Spleen (tissue), 11 donors: Measurements from ENCODE around the gene ALG14. TPM values are rescaled to one million over a fixed set of nuclear protein-coding genes. Genes with fewer than 3 reads are reported as not detected.
"Not testable (repeated sequence)": the region's sequence is repeated elsewhere in the genome, so short reads cannot be mapped to it uniquely, and the experiment has no call there.

Source experiments
- DNase-seq: peaks from one replicate; pipeline ENCODE4 v3.0.0-alpha.2; 2020
- H3K27ac ChIP-seq, 8 donors: fragments of 200-600 bp; sonication (generic) in 7 of 8; 1 replicate in 4 of 8; 2 replicates in 4 of 8; pipeline versions ENCODE4 v1.5.0 to v1.8.0; 2016 to 2021; ENCODE audit warnings: inconsistent platforms in 4 of 8, mild to moderate bottlenecking in 4 of 8, moderate library complexity in 1 of 8
- H3K27me3 ChIP-seq, 7 donors: fragments of 200-600 bp; sonication (generic) in 6 of 7; replicated peaks in 1 of 7; 1 replicate in 4 of 7; 2 replicates in 3 of 7; pipeline versions ENCODE4 v1.5.0 to v1.8.0; 2016 to 2021; ENCODE audit warnings: inconsistent platforms in 3 of 7, mild to moderate bottlenecking in 1 of 7
- H3K36me3 ChIP-seq, 6 donors: fragments of 200-600 bp; sonication (generic) in 5 of 6; 1 replicate in 4 of 6; 2 replicates in 2 of 6; pipeline versions ENCODE4 v1.5.0 to v1.8.0; 2016 to 2021; ENCODE audit warnings: inconsistent platforms in 2 of 6
- H3K4me1 ChIP-seq, 6 donors: fragments of 200-600 bp; sonication (generic) in 5 of 6; 1 replicate in 3 of 6; 2 replicates in 3 of 6; pipeline versions ENCODE4 v1.5.0 to v1.8.0; 2016 to 2021; ENCODE audit warnings: inconsistent platforms in 3 of 6
- H3K4me3 ChIP-seq, 8 donors: fragments of 200-600 bp; sonication (generic) in 7 of 8; 1 replicate in 4 of 8; 2 replicates in 4 of 8; pipeline versions ENCODE4 v1.5.0 to v1.8.0; 2016 to 2021; ENCODE audit warnings: inconsistent platforms in 4 of 8, mild to moderate bottlenecking in 4 of 8, moderate library complexity in 2 of 8
- H3K9me3 ChIP-seq, 8 donors: fragments of 200-600 bp; sonication (generic) in 7 of 8; 1 replicate in 4 of 8; 2 replicates in 4 of 8; pipeline versions ENCODE4 v1.5.0 to v1.8.0; 2016 to 2021; ENCODE audit warnings: inconsistent platforms in 4 of 8
- CTCF ChIP-seq, 11 experiments: fragments of 200-600 bp in 7 of 11; fragments of 450-650 bp in 4 of 11; sonication (generic) in 4 of 11; IDR thresholded peaks in 8 of 11; conservative IDR thresholded peaks in 3 of 11; 1 replicate in 7 of 11; 2 replicates in 4 of 11; pipeline versions ENCODE4 v1.4.0 to v1.8.0; 2016 to 2021; ENCODE audit warnings: antibody characterized with exemption in 11 of 11, inconsistent platforms in 4 of 11, mild to moderate bottlenecking in 1 of 11
- POLR2A ChIP-seq, 3 donors: fragments of 450-650 bp; IDR thresholded peaks; one replicate each; pipeline ENCODE4 v1.5.1; 2017; ENCODE audit warnings: antibody characterized with exemption in 3 of 3, mild to moderate bottlenecking in 1 of 3
- POLR2AphosphoS5 ChIP-seq, 3 donors: sonication (generic); formaldehyde crosslinking; IDR thresholded peaks; one replicate each; pipeline ENCODE4 v1.5.1; 2017; ENCODE audit warnings: antibody characterized with exemption in 3 of 3
- WGBS, 5 donors: extraction: QIAGEN DNeasy Blood & Tissue Kit in 3 of 5; methylation state at CpG; one replicate each; pipeline versions ENCODE4 v1.1.5 to v1.1.7; 2013 to 2018; 5-methylcytosine and 5-hydroxymethylcytosine counted together
- intact Hi-C: fragments of 100-400 bp; cut with DNase I; formaldehyde crosslinking; loops from one replicate; pipeline ENCODE4 v1.15.0; 2023; ENCODE audit warnings: low total_unique reads
- polyA plus RNA-seq, 3 donors: library from polyadenylated mRNA; stranded (reverse); fragments of 200-250 nt; gene quantifications; one replicate each; pipeline ENCODE4 v1.2.1, GENCODE V29; 2013
- total RNA-seq, 7 donors: library from RNA; depleted of rRNA in 3 of 7; stranded (reverse); fragments of >200 nt in 3 of 7; fragmentation: NEBNext Ultra II Directional in 4 of 7; extraction: Animal tissue kit (Norgen Biotek cat#: 25700) in 4 of 7; gene quantifications; one replicate each; pipeline versions ENCODE4 v1.1.0 to v1.2.1, GENCODE V29; 2016 to 2021
- donor health status: healthy with polysubstance abuse.
- donor health status: DM: no; HTN: no; CAD: no; lungs with moderate emphysema.
- donor health status: DM: no; HTN: no; CAD: no.
- donor health status: Bipolar disorder and iron deficiency.
- donor health status: healthy.
- donor health status: DM: no; HTN: no; CAD: no.
- donor health status: DM: yes; HTN: yes; CAD: no.

Gene ALG14
- total and polyA plus RNA-seq, 10 donors: 0.78 to 6.0 (median 1.2) TPM

GRCh38 chr1:95021119-95021518, 51.6 kb downstream of the ALG14 start:
- intact Hi-C loops: no loop called here

GRCh38 chr1:95019466-95019865, 53.3 kb downstream of the ALG14 start:
- WGBS, 5 donors: 88 to 99% (median 97%) methylated on average over 6 of the region's 6 CpGs

More at GRCh38 chr1:95021119-95021518, 51.6 kb downstream of the ALG14 start:
- H3K4me1 ChIP-seq: peaks cover 0 to 14% (median 0%) of the 10 kb centered on the region in 6 donors
- H3K36me3 ChIP-seq: peaks cover 0 to 17% (median 3%) of the 10 kb centered on the region in 6 donors
- no peak overlapping the region for H3K4me3 ChIP-seq
- H3K27ac ChIP-seq: peak overlapping the region in 7 of 8 donors; percentile 10 to 71 (median 52)
- H3K9me3 ChIP-seq: peaks cover 0 to 8% (median 0%) of the 10 kb centered on the region in 8 donors
- WGBS, 5 donors: 79 to 92% (median 85%) methylated on average over 4 of the region's 4 CpGs
- no peaks in the 10 kb centered on the region for H3K27me3 ChIP-seq
- DNase-seq: no peak
- TF ChIP-seq POLR2A (IDR thresholded peaks at IDR 0.05) (no peak), CTCF (IDR thresholded peaks at IDR 0.05 in 8 of 11, conservative IDR thresholded peaks at IDR 0.05 in 3 of 11) (no peak), POLR2AphosphoS5 (IDR thresholded peaks at IDR 0.05) (no peak)

GRCh38 chr1:95018602-95019369, 54.0 kb downstream of the ALG14 start:
- TF ChIP-seq POLR2A (IDR thresholded peaks at IDR 0.05): no peak
- no peak for TF ChIP-seq CTCF (IDR thresholded peaks at IDR 0.05 in 8 of 11, conservative IDR thresholded peaks at IDR 0.05 in 3 of 11)
- TF ChIP-seq POLR2AphosphoS5 (IDR thresholded peaks at IDR 0.05): no peak
- no peak overlapping the region for H3K27ac ChIP-seq
- 67 to 82% (median 79%) methylated on average over 1 of the region's 1 CpG for WGBS, 5 donors
- H3K36me3 ChIP-seq: no peaks in the 10 kb centered on the region
- H3K27me3 ChIP-seq: no peaks in the 10 kb centered on the region
- intact Hi-C loops: no loop called here
- H3K4me3 ChIP-seq: no peak overlapping the region
- H3K9me3 ChIP-seq: no peaks in the 10 kb centered on the region
- peaks cover 0 to 14% (median 0%) of the 10 kb centered on the region in 6 donors for H3K4me1 ChIP-seq
- no peak for DNase-seq

More at GRCh38 chr1:95019466-95019865, 53.3 kb downstream of the ALG14 start:
- peaks cover 0 to 14% (median 0%) of the 10 kb centered on the region in 6 donors for H3K4me1 ChIP-seq
- intact Hi-C loops, H3K36me3 ChIP-seq, H3K27me3 ChIP-seq, DNase-seq, H3K9me3 ChIP-seq, H3K4me3 ChIP-seq, H3K27ac ChIP-seq: not testable (repeated sequence)

- Histone ChIP-seq H3K27me3 (no peaks in the 10 kb centered on the region), H3K36me3 (no peaks in the 10 kb centered on the region), H3K4me3 (no peak overlapping the region), H3K27ac (no peak overlapping the region), H3K9me3 (no peaks in the 10 kb centered on the region), H3K4me1 (peaks cover 0 to 14% (median 0%) of the 10 kb centered on the region in 6 donors)
- intact Hi-C loops: no loop called here
- no peak for DNase-seq
- no peak for TF ChIP-seq POLR2AphosphoS5 (IDR thresholded peaks at IDR 0.05)
- TF ChIP-seq POLR2A (IDR thresholded peaks at IDR 0.05): no peak
- no peak for TF ChIP-seq CTCF (IDR thresholded peaks at IDR 0.05 in 8 of 11, conservative IDR thresholded peaks at IDR 0.05 in 3 of 11)
- WGBS, 5 donors: 82 to 100% (median 94%) methylated on average over 1 of the region's 1 CpG
These were observed 55.0 kb downstream of the ALG14 start for GRCh38 chr1:95017775-95018174.
